CD4-positive, alpha-beta T cell treated with Interleukin-17A for 1 hour (primary cell): ENCODE data around the gene HOXA5.

Source experiments
- DNase-seq: peaks from one replicate; pipeline ENCODE4 v3.0.0-alpha.2; 2020

The HOXA5 gene

GRCh38 chr7:27170426-27171324, 27.2 kb upstream of the HOXA5 start:
- no peak for DNase-seq

GRCh38 chr7:27169658-27170425, 26.4 kb upstream of the HOXA5 start:
- no peak for DNase-seq

- DNase-seq = no peak
Observed at GRCh38 chr7:27168265-27168947, 24.9 kb upstream of the HOXA5 start.

GRCh38 chr7:27167916-27168264, 24.4 kb upstream of the HOXA5 start:
- DNase-seq = no peak

- DNase-seq = no peak
Observed at GRCh38 chr7:27166531-27167505, 23.3 kb upstream of the HOXA5 start.

- no peak for DNase-seq
Observed at GRCh38 chr7:27165996-27166530, 22.6 kb upstream of the HOXA5 start.

- peak; percentile 43 for DNase-seq
Observed at GRCh38 chr7:27165089-27165995, 21.9 kb upstream of the HOXA5 start, which contains the start of gene HOXA9. TSS of gene HOXA9 (minus strand) at chr7:27165537. CDS start at chr7:27165457, 80 bp downstream.

- no peak for DNase-seq
Observed at GRCh38 chr7:27164367-27165088, 21.0 kb upstream of the HOXA5 start.

GRCh38 chr7:27164045-27164366, 20.5 kb upstream of the HOXA5 start:
- DNase-seq = no peak

- DNase-seq = no peak
Observed at GRCh38 chr7:27163288-27164044, 20.0 kb upstream of the HOXA5 start.

GRCh38 chr7:27162561-27163287, 19.2 kb upstream of the HOXA5 start:
- DNase-seq = no peak

GRCh38 chr7:27161721-27162560, 18.5 kb upstream of the HOXA5 start:
- DNase-seq = no peak

- DNase-seq = no peak
Observed at GRCh38 chr7:27161214-27161720, 17.8 kb upstream of the HOXA5 start.

GRCh38 chr7:27160546-27161213, 17.2 kb upstream of the HOXA5 start:
- peak; percentile 87 for DNase-seq

- DNase-seq = no peak
Observed at GRCh38 chr7:27160145-27160545, 16.7 kb upstream of the HOXA5 start.

- no peak for DNase-seq
Observed at GRCh38 chr7:27159266-27160144, 16.0 kb upstream of the HOXA5 start.
